ENCODE measurements around the gene VSNL1. TPM values are rescaled to one million over a fixed set of nuclear protein-coding genes. Genes with fewer than 3 reads are reported as not detected.

Gene VSNL1
- total and polyA plus RNA-seq, 2 experiments from 2014 or later: 3.9 to 4.1 TPM

DNA sequence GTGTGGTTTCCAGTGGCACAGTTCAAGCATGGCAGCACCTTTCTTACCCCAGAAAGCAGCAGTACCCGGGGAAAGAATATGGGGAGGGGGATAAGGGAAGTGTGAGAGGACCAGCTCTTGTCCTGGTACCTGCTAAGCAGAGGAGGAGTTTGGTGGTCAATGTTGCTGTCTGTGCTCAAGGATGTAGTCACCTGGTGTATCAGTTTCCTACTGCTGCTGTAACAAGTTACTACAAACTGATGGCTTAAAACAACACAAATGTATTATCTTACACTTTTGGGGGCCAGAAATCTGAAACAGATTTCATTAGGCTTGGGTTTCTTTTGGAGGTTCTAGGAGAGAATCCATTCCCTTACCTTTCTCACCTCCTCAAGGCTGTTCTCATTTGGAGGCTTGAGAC is 77.5 kb downstream of the VSNL1 start:
- TF ChIP-seq, protein P1, sequence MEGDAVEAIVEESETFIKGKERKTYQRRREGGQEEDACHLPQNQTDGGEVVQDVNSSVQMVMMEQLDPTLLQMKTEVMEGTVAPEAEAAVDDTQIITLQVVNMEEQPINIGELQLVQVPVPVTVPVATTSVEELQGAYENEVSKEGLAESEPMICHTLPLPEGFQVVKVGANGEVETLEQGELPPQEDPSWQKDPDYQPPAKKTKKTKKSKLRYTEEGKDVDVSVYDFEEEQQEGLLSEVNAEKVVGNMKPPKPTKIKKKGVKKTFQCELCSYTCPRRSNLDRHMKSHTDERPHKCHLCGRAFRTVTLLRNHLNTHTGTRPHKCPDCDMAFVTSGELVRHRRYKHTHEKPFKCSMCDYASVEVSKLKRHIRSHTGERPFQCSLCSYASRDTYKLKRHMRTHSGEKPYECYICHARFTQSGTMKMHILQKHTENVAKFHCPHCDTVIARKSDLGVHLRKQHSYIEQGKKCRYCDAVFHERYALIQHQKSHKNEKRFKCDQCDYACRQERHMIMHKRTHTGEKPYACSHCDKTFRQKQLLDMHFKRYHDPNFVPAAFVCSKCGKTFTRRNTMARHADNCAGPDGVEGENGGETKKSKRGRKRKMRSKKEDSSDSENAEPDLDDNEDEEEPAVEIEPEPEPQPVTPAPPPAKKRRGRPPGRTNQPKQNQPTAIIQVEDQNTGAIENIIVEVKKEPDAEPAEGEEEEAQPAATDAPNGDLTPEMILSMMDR (IDR thresholded peaks at IDR 0.05; ENCODE audit: low read depth, low read length): no peak
- H3K9me3 ChIP-seq (ENCODE audit: low read depth): no peaks in the 10 kb centered on the region
- no peak overlapping the region for H3K27ac ChIP-seq
- H3K4me1 ChIP-seq (ENCODE audit: low read depth): no peaks in the 10 kb centered on the region
- DNase-seq (ENCODE audit: low read depth in 1 of 2, low spot score in 1 of 2): no peak
- no peaks in the 10 kb centered on the region for H3K27me3 ChIP-seq
- no peaks in the 10 kb centered on the region for H3K36me3 ChIP-seq
- no peak overlapping the region for H3K4me3 ChIP-seq

DNA sequence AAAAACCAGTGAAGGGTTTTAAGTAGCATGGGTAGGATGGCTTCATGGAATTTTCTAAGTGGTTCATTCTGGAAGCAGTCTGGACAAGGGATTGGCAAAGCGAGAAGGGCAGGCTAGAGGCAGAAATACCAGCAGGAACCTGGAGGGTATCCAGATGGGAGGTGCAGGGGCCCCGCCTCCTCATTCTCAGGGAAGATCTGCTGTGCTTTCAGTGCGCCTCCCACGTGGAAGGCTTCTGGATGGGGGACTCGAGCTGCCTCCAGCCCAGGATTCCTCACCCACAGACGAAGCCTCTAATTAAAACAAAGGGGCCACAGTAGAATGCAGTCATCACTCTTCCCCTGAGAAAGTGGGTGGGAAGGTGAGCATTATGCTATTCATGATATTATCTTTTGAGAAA is 79.8 kb downstream of the VSNL1 start:
- TF ChIP-seq, protein P1 (IDR thresholded peaks at IDR 0.05; ENCODE audit: low read depth, low read length): no peak
- Histone ChIP-seq H3K36me3 (no peaks in the 10 kb centered on the region), H3K9me3 (ENCODE audit: low read depth) (no peaks in the 10 kb centered on the region), H3K4me1 (ENCODE audit: low read depth) (no peaks in the 10 kb centered on the region), H3K4me3 (no peak overlapping the region), H3K27ac (no peak overlapping the region), H3K27me3 (no peaks in the 10 kb centered on the region)
- DNase-seq (ENCODE audit: low read depth in 1 of 2, low spot score in 1 of 2): peak in 1 of 2 donors; percentile 64

DNA sequence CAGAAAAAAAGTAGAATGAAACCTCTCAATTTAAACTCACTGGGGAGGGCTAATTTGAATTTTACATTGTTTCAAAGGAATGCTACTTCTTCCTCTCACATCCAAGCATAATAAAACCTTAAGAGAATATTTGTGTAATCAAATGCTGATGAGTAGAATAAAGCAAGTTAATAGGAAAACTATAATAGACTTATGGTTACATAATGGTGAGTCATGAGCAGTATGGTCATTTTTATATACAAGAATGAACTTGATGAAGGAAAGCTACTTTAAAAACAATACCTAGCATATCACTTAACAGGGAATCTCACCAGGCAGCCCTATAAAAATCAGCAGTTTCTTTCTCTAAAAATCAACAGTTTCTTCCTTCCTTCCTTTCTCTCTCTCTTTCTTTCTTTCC is 80.3 kb downstream of the VSNL1 start:
- Histone ChIP-seq H3K9me3 (ENCODE audit: low read depth) (no peaks in the 10 kb centered on the region), H3K27ac (no peak overlapping the region), H3K4me3 (no peak overlapping the region), H3K27me3 (no peaks in the 10 kb centered on the region), H3K36me3 (no peaks in the 10 kb centered on the region), H3K4me1 (ENCODE audit: low read depth) (no peaks in the 10 kb centered on the region)
- TF ChIP-seq, protein P1 (IDR thresholded peaks at IDR 0.05; ENCODE audit: low read depth, low read length): no peak
- no peak for DNase-seq (ENCODE audit: low read depth in 1 of 2, low spot score in 1 of 2)

DNA sequence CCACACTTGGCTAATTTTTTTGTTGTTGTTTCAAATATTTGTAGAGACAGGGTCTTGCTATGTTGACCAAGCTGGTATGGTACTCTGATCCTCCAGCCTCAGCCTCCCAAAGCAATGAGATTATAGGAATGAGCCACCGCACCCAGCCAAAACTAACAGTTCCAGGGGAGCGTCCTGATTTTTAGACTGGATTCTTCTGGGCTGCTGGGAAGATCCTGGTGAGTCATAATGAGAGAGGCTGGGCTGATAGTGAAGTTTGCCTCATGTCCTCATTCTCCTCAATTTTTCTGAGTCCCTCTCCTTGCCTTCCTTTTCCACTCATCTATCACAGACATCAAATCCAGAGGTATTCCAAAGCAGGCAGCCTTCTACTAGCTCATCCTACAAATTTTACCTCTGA is 81.3 kb downstream of the VSNL1 start:
- H3K36me3 ChIP-seq: no peaks in the 10 kb centered on the region
- DNase-seq (ENCODE audit: low read depth in 1 of 2, low spot score in 1 of 2): peak in 1 of 2 donors; percentile 61
- TF ChIP-seq, protein P1 (IDR thresholded peaks at IDR 0.05; ENCODE audit: low read depth, low read length): no peak
- no peak overlapping the region for H3K4me3 ChIP-seq
- H3K27ac ChIP-seq: no peak overlapping the region
- no peaks in the 10 kb centered on the region for H3K9me3 ChIP-seq (ENCODE audit: low read depth)
- H3K4me1 ChIP-seq (ENCODE audit: low read depth): no peaks in the 10 kb centered on the region
- H3K27me3 ChIP-seq: no peaks in the 10 kb centered on the region

DNA sequence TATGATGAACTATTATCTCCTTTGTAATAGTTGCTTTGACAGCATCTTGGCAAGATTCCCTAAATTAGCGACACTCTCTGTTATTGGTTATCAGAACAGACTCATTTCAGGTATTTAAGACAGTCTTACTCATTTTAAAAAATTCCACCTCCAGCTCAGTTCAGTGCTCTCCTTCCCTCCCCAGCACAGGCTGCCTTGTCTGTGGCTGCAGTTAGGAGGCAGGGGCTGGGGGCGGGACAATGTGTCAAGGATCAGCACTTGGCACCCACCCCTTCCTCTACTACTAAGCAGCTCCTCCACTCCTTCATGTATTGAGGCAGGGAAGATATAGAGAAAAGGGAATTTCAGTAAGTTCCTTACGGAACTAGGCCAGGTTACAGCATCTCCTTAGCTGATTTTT is 85.0 kb downstream of the VSNL1 start:
- TF ChIP-seq, protein P1 (IDR thresholded peaks at IDR 0.05; ENCODE audit: low read depth, low read length): no peak
- DNase-seq (ENCODE audit: low read depth in 1 of 2, low spot score in 1 of 2): no peak
- H3K27me3 ChIP-seq: no peaks in the 10 kb centered on the region
- no peaks in the 10 kb centered on the region for H3K36me3 ChIP-seq
- H3K9me3 ChIP-seq (ENCODE audit: low read depth): no peaks in the 10 kb centered on the region
- H3K27ac ChIP-seq: no peak overlapping the region
- H3K4me1 ChIP-seq (ENCODE audit: low read depth): no peaks in the 10 kb centered on the region
- H3K4me3 ChIP-seq: no peak overlapping the region

DNA sequence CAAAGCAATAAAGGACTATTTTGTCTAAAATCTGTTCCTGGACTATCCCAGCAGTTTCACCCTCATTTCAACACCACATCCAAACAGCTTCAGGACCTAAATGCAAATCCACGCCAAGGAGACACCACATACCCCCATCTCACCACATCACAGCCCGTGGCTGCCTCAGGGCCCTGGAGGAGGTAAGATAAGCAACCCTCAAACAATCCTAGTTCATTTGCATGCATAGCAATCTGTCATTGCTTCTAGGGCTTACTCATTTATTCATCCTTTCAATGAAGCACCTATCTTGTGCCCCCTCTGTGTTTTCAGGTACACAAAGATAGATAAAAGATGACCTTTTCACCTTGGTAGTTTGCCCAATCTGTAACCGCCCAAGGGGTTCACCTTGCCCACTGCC is 86.5 kb downstream of the VSNL1 start:
- Histone ChIP-seq H3K4me1 (ENCODE audit: low read depth) (no peaks in the 10 kb centered on the region), H3K27ac (no peak overlapping the region), H3K27me3 (no peaks in the 10 kb centered on the region), H3K9me3 (ENCODE audit: low read depth) (no peaks in the 10 kb centered on the region), H3K36me3 (no peaks in the 10 kb centered on the region), H3K4me3 (no peak overlapping the region)
- TF ChIP-seq, protein P1 (IDR thresholded peaks at IDR 0.05; ENCODE audit: low read depth, low read length): no peak
- DNase-seq (ENCODE audit: low read depth in 1 of 2, low spot score in 1 of 2): no peak

All from cardiac muscle cell (in vitro differentiated cells and primary cell).